Common myeloid progenitor, CD34-positive (primary cell): Measurements from ENCODE around the gene HBQ1.

Experiments
- CTCF ChIA-PET: fragments of 350-600 bp; sonication (Branson Sonifier 250); formaldehyde crosslinking; loops from one replicate; lab custom pipeline; 2021; ENCODE audit warnings: antibody characterized with exemption; lab: Charles Lee
- POLR2A ChIA-PET: fragments of 350-600 bp; sonication (Branson Sonifier 250); formaldehyde crosslinking; loops from one replicate; lab custom pipeline; 2021; ENCODE audit warnings: antibody characterized with exemption; lab: Charles Lee
- DNase-seq, 3 donors: peaks; one replicate each; pipeline versions ENCODE4 v3.0.0 to v3.0.0-alpha.2; 2013
- H3K27ac ChIP-seq, 2 experiments: 1 replicate in 1 of 2; 2 replicates in 1 of 2; pipeline ENCODE4 v1.7.0; 2013; ENCODE audit warnings: inconsistent platforms in 2 of 2, low read length in 2 of 2, mild to moderate bottlenecking in 2 of 2, low read depth in 1 of 2, moderate library complexity in 1 of 2; ENCODE audit not compliant: severe bottlenecking in 2 of 2, insufficient read depth in 1 of 2, poor library complexity in 1 of 2
- H3K27me3 ChIP-seq, 5 experiments: replicated peaks in 2 of 5; 1 replicate in 3 of 5; 2 replicates in 2 of 5; pipeline versions ENCODE4 v1.6.1 to v1.7.0; 2013; ENCODE audit warnings: low read length in 4 of 5, mild to moderate bottlenecking in 2 of 5, moderate library complexity in 2 of 5, inconsistent platforms in 1 of 5; ENCODE audit not compliant: insufficient read depth in 5 of 5, control insufficient read depth in 4 of 5
- H3K36me3 ChIP-seq, 4 experiments: 1 replicate in 2 of 4; 2 replicates in 2 of 4; pipeline versions ENCODE4 v1.6.1 to v1.7.0; 2013; ENCODE audit warnings: low read length in 3 of 4, control low read depth in 1 of 4, mild to moderate bottlenecking in 1 of 4; ENCODE audit not compliant: control insufficient read depth in 4 of 4, insufficient read depth in 4 of 4
- H3K4me1 ChIP-seq, 4 experiments: 1 replicate in 3 of 4; 2 replicates in 1 of 4; pipeline versions ENCODE4 v1.6.1 to v1.7.1; 2013; ENCODE audit warnings: low read length in 3 of 4, mild to moderate bottlenecking in 3 of 4, control low read depth in 1 of 4, inconsistent platforms in 1 of 4, moderate library complexity in 1 of 4; ENCODE audit not compliant: control insufficient read depth in 4 of 4, insufficient read depth in 4 of 4; ENCODE audit errors: control extremely low read depth in 1 of 4
- H3K4me3 ChIP-seq, 7 experiments: 1 replicate in 4 of 7; 2 replicates in 3 of 7; pipeline versions ENCODE4 v1.5.1 to v1.7.0; 2013; ENCODE audit warnings: mild to moderate bottlenecking in 7 of 7, low read length in 6 of 7, moderate library complexity in 6 of 7, inconsistent platforms in 2 of 7, low read depth in 2 of 7, control low read depth in 1 of 7; ENCODE audit not compliant: insufficient read depth in 4 of 7, control insufficient read depth in 1 of 7; ENCODE audit errors: extremely low read depth in 1 of 7
- H3K9me3 ChIP-seq, 5 experiments: 1 replicate in 4 of 5; 2 replicates in 1 of 5; pipeline versions ENCODE4 v1.6.1 to v1.7.1; 2013; ENCODE audit warnings: low read length in 4 of 5, mild to moderate bottlenecking in 2 of 5, inconsistent platforms in 1 of 5, low read depth in 1 of 5, moderate library complexity in 1 of 5; ENCODE audit not compliant: control insufficient read depth in 4 of 5, insufficient read depth in 2 of 5; ENCODE audit errors: control extremely low read depth in 1 of 5
- WGBS: methylation state at CpG from one replicate; pipeline ENCODE4 v1.1.5; 2013; ENCODE audit not compliant: insufficient coverage; 5-methylcytosine and 5-hydroxymethylcytosine counted together

HBQ1 gene

GRCh38 chr16:142405-142967, 37.8 kb upstream of the HBQ1 start:
- H3K36me3 ChIP-seq = no peaks in the 10 kb centered on the region
- ChIA-PET CTCF (interaction anchor here (1.0 kb wide), 1 partner anchor 38 kb away, joined by 3 read pairs; the partner anchor contains the start of gene HBQ1), POLR2A (no interaction called here)
- H3K9me3 ChIP-seq = no peaks in the 10 kb centered on the region
- peaks cover 2 to 5% (median 3%) of the 10 kb centered on the region in 4 experiments for H3K4me1 ChIP-seq
- peaks cover 0 to 2% (median 0%) of the 10 kb centered on the region in 5 experiments for H3K27me3 ChIP-seq
- peak overlapping the region in 1 of 2 experiments; percentile 36 for H3K27ac ChIP-seq
- no peak for DNase-seq
- no peak overlapping the region for H3K4me3 ChIP-seq
- WGBS = 89% methylated on average over 12 of the region's 12 CpGs

- ChIA-PET POLR2A (no interaction called here), CTCF (interaction anchor here (1.0 kb wide), 1 partner anchor 37 kb away, joined by 3 read pairs; the partner anchor contains the start of gene HBQ1)
- Histone ChIP-seq H3K27me3 (peaks cover 0 to 2% (median 0%) of the 10 kb centered on the region in 5 experiments), H3K9me3 (no peaks in the 10 kb centered on the region), H3K4me1 (peaks cover 0 to 2% (median 0%) of the 10 kb centered on the region in 4 experiments), H3K27ac (peak overlapping the region in 1 of 2 experiments; percentile 36), H3K4me3 (no peak overlapping the region), H3K36me3 (no peaks in the 10 kb centered on the region)
- no peak for DNase-seq
- 92% methylated on average over 6 of the region's 6 CpGs for WGBS
Observed at GRCh38 chr16:143047-143446, 37.2 kb upstream of the HBQ1 start.

GRCh38 chr16:143456-143855, 36.8 kb upstream of the HBQ1 start:
- Histone ChIP-seq H3K9me3 (no peaks in the 10 kb centered on the region), H3K27me3 (peaks cover 0 to 2% (median under 1%) of the 10 kb centered on the region in 5 experiments), H3K4me3 (no peak overlapping the region), H3K36me3 (no peaks in the 10 kb centered on the region), H3K4me1 (peaks cover 0 to 2% (median 0%) of the 10 kb centered on the region in 4 experiments), H3K27ac (peak overlapping the region in 1 of 2 experiments; percentile 36)
- WGBS = 90% methylated on average over 6 of the region's 6 CpGs
- POLR2A ChIA-PET = no interaction called here
- CTCF ChIA-PET = interaction anchor here (1.0 kb wide), 1 partner anchor 37 kb away, joined by 3 read pairs; the partner anchor contains the start of gene HBQ1
- no peak for DNase-seq

- 93% methylated on average over 14 of the region's 14 CpGs for WGBS
- POLR2A ChIA-PET = interaction anchor here (0.6 kb wide), 1 partner anchor 83 kb away, joined by 6 read pairs; no protein-coding TSS in a partner anchor
- Histone ChIP-seq H3K27ac (no peak overlapping the region), H3K36me3 (no peaks in the 10 kb centered on the region), H3K4me3 (no peak overlapping the region), H3K9me3 (no peaks in the 10 kb centered on the region), H3K4me1 (no peaks in the 10 kb centered on the region), H3K27me3 (peaks cover 0 to 9% (median 7%) of the 10 kb centered on the region in 5 experiments)
- DNase-seq = no peak
- CTCF ChIA-PET = no interaction called here
Observed at GRCh38 chr16:144797-145252, 35.4 kb upstream of the HBQ1 start.

GRCh38 chr16:146646-147045, 33.6 kb upstream of the HBQ1 start:
- no peaks in the 10 kb centered on the region for H3K9me3 ChIP-seq
- H3K4me1 ChIP-seq = no peaks in the 10 kb centered on the region
- H3K36me3 ChIP-seq = no peaks in the 10 kb centered on the region
- ChIA-PET POLR2A (no interaction called here), CTCF (no interaction called here)
- no peak for DNase-seq
- WGBS = no CpG with 5 or more reads among the region's 2 CpGs
- H3K27me3 ChIP-seq = peaks cover 0 to 16% (median 9%) of the 10 kb centered on the region in 5 experiments
- no peak overlapping the region for H3K27ac ChIP-seq
- H3K4me3 ChIP-seq = no peak overlapping the region

DNA sequence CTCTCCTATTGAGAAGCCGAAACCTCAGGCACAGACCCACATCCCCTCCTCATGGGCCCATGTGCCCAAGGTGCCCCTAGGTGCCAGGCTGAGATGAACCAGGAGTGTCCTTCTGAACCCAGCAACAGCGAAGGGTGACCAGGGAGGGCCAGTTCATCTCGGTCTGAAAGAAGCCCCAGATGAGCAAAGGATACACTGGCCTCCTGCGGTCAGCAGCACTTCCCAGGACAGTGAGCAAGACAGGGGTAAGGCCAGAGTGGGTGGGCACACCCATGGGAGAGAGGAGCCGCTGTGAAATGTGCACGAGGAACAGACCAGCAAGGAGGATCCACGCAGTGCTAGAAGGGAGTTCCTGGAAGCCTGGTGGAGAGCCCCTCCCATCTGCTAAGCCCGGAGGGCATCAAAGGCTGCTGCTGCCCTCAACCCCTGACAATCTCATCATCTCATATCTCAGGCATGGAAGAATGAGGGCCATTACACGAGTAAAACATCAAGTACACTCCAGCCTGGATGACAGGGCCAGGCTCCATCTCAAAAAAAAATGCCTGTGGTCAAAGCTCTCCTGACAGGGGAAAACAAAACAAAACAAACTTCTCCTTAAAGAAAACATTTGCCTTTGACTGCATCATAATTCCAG, 31.1 kb upstream of the HBQ1 start:
- 65% methylated on average over 7 of the region's 9 CpGs for WGBS
- H3K4me3 ChIP-seq = no peak overlapping the region
- no peak overlapping the region for H3K27ac ChIP-seq
- POLR2A ChIA-PET = no interaction called here
- peaks cover 0 to 20% (median 8%) of the 10 kb centered on the region in 5 experiments for H3K27me3 ChIP-seq
- CTCF ChIA-PET = no interaction called here
- peaks cover 0 to under 1% (median under 1%) of the 10 kb centered on the region in 4 experiments for H3K4me1 ChIP-seq
- no peaks in the 10 kb centered on the region for H3K36me3 ChIP-seq
- no peaks in the 10 kb centered on the region for H3K9me3 ChIP-seq
- DNase-seq = no peak
